Measurements from ENCODE around the gene STAT4.

DNA sequence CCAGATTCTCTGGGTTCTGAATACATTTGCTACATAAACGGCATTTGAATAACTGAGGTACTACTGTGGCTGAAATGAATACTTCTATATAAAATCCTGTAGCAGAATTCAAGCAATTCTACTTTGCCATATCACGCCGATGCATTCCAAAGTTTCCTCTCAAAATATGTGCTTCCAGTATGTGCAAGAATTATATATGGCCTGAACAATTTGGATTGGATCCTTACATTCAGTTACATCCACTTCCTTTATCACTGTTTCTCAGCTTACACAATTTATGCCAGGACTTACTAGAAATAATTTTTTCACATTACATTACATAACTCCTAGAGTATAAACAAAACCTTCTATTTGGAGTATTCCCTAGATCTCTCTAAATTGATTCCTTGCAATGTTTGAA lies 46.3 kb upstream of the STAT4 start:
- TF ChIP-seq, protein P1, sequence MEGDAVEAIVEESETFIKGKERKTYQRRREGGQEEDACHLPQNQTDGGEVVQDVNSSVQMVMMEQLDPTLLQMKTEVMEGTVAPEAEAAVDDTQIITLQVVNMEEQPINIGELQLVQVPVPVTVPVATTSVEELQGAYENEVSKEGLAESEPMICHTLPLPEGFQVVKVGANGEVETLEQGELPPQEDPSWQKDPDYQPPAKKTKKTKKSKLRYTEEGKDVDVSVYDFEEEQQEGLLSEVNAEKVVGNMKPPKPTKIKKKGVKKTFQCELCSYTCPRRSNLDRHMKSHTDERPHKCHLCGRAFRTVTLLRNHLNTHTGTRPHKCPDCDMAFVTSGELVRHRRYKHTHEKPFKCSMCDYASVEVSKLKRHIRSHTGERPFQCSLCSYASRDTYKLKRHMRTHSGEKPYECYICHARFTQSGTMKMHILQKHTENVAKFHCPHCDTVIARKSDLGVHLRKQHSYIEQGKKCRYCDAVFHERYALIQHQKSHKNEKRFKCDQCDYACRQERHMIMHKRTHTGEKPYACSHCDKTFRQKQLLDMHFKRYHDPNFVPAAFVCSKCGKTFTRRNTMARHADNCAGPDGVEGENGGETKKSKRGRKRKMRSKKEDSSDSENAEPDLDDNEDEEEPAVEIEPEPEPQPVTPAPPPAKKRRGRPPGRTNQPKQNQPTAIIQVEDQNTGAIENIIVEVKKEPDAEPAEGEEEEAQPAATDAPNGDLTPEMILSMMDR (IDR thresholded peaks at IDR 0.05): no peak
- TF ChIP-seq, protein P2, sequence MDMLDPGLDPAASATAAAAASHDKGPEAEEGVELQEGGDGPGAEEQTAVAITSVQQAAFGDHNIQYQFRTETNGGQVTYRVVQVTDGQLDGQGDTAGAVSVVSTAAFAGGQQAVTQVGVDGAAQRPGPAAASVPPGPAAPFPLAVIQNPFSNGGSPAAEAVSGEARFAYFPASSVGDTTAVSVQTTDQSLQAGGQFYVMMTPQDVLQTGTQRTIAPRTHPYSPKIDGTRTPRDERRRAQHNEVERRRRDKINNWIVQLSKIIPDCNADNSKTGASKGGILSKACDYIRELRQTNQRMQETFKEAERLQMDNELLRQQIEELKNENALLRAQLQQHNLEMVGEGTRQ (IDR thresholded peaks at IDR 0.05; ENCODE audit: borderline replicate concordance, low read depth, low read length): no peak
- TF ChIP-seq FOSL2 (IDR thresholded peaks at IDR 0.05; ENCODE audit: borderline replicate concordance, low read depth): no peak
